Fibroblast of villous mesenchyme (primary cell): ENCODE data around the gene RAB8B. TPM values are rescaled to one million over a fixed set of nuclear protein-coding genes. Genes with fewer than 3 reads are reported as not detected.
A peak's percentile ranks its signal among the peaks of the same experiment; 100 is the strongest.

Experiments used
- DNase-seq: peaks from one replicate; pipeline ENCODE4 v3.0.0-alpha.2; 2010; ENCODE audit warnings: low read depth
- H3K4me3 ChIP-seq: 2 replicates; pipeline ENCODE4 v1.5.1; 2011; ENCODE audit warnings: low read depth, mild to moderate bottlenecking, low read length
- CTCF ChIP-seq: IDR thresholded peaks from 2 replicates; pipeline ENCODE4 v1.5.1; 2012; ENCODE audit warnings: low read depth, mild to moderate bottlenecking, low read length; ENCODE audit not compliant: insufficient read depth
- total RNA-seq: library from RNA; depleted of rRNA; stranded (reverse); fragments of >200 nt; gene quantifications from 2 replicates; pipeline ENCODE4 v1.2.3, GENCODE V29; 2012

RAB8B gene
- total RNA-seq, 1 donor: 97.2 TPM

GRCh38 chr15:63240109-63240508, 50.7 kb downstream of the RAB8B start:
- no peak for DNase-seq
- TF ChIP-seq CTCF: no peak
- no peak overlapping the region for H3K4me3 ChIP-seq

GRCh38 chr15:63241316-63241715, 51.9 kb downstream of the RAB8B start:
- no peak for TF ChIP-seq CTCF
- no peak for DNase-seq
- H3K4me3 ChIP-seq: no peak overlapping the region

- no peak overlapping the region for H3K4me3 ChIP-seq
- peak; percentile 76 for DNase-seq
- TF ChIP-seq CTCF: peak; percentile 30
These were observed 53.7 kb downstream of the RAB8B start for GRCh38 chr15:63243101-63243500.

GRCh38 chr15:63243776-63244175, 54.4 kb downstream of the RAB8B start:
- no peak overlapping the region for H3K4me3 ChIP-seq
- TF ChIP-seq CTCF: no peak
- no peak for DNase-seq

GRCh38 chr15:63244399-63244798, 55.0 kb downstream of the RAB8B start:
- no peak overlapping the region for H3K4me3 ChIP-seq
- DNase-seq: peak; percentile 60
- no peak for TF ChIP-seq CTCF

GRCh38 chr15:63244976-63245645, 55.7 kb downstream of the RAB8B start:
- DNase-seq: peak; percentile 30
- TF ChIP-seq CTCF: no peak
- H3K4me3 ChIP-seq: no peak overlapping the region

GRCh38 chr15:63246691-63247469, 57.5 kb downstream of the RAB8B start:
- no peak overlapping the region for H3K4me3 ChIP-seq
- TF ChIP-seq CTCF: no peak
- peak; percentile 99 for DNase-seq
